ENCODE measurements around the gene PASK. TPM values are rescaled to one million over a fixed set of nuclear protein-coding genes. Genes with fewer than 3 reads are reported as not detected.

Gene PASK
- total and polyA plus RNA-seq, 2 experiments from 2014 or later = 2.5 to 8.8 TPM

DNA sequence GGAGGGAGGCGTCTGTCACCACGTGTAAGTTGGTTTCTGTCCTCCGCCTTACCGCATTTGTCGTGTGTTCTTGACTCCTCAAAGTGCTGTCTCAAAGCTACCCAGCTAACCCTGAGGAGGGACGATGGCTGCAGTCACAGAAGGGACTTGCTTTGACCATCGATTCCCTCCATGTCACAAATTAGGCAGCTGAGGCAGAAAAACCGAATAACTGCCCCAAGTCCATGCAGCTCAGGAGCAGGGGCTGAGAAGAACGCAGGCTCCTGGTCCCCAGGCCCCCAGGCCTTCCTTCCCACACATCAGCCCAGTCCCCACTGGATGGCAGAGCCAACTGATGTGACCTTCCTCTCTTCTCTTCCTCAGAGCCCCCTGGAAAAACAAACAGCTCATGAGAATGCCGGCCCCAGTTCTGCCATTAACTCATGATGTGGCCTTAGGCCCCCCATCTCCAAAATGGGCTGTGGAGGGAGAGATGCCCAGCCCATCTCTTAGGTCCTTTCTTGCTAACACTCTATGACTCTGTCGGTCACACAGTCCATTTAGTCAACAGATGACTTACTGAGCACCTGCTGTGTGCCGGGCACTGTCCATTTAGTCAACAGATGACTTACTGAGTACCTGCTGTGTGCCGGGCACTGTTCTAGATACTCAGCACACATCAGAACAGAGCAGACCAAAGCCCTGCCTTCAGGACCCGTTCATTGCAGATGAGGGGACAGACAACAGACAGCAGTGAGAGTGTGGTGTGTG lies 66.8 kb downstream of the PASK start:
- H3K4me3 ChIP-seq = no peak overlapping the region
- no peak for DNase-seq (ENCODE audit: low spot score)
- no peak overlapping the region for H3K4me2 ChIP-seq
- peaks cover 6% of the 10 kb centered on the region for H3K36me3 ChIP-seq (replicated peaks; ENCODE audit: insufficient read depth, low read depth)
- H3K27ac ChIP-seq = no peak overlapping the region
- H3K9me3 ChIP-seq (ENCODE audit: low read depth) = no peaks in the 10 kb centered on the region
- no peaks in the 10 kb centered on the region for H3K9me2 ChIP-seq (replicated peaks; ENCODE audit: insufficient read depth)
- H2AFZ ChIP-seq = no peak overlapping the region
- WGBS (ENCODE audit: low lambda C conversion rate, missing lambda C conversion rate) = 81% methylated on average over 14 of the region's 14 CpGs
- H3K27me3 ChIP-seq = no peaks in the 10 kb centered on the region
- no peaks in the 10 kb centered on the region for H3K4me1 ChIP-seq (ENCODE audit: insufficient read depth)
- no peak for TF ChIP-seq EZH2phosphoT487 (IDR thresholded peaks at IDR 0.05; ENCODE audit: low read depth, severe bottlenecking, unreplicated experiment)
- H4K20me1 ChIP-seq (ENCODE audit: insufficient read depth, poor library complexity, severe bottlenecking) = no peaks in the 10 kb centered on the region
- H3K79me2 ChIP-seq = no peaks in the 10 kb centered on the region

DNA sequence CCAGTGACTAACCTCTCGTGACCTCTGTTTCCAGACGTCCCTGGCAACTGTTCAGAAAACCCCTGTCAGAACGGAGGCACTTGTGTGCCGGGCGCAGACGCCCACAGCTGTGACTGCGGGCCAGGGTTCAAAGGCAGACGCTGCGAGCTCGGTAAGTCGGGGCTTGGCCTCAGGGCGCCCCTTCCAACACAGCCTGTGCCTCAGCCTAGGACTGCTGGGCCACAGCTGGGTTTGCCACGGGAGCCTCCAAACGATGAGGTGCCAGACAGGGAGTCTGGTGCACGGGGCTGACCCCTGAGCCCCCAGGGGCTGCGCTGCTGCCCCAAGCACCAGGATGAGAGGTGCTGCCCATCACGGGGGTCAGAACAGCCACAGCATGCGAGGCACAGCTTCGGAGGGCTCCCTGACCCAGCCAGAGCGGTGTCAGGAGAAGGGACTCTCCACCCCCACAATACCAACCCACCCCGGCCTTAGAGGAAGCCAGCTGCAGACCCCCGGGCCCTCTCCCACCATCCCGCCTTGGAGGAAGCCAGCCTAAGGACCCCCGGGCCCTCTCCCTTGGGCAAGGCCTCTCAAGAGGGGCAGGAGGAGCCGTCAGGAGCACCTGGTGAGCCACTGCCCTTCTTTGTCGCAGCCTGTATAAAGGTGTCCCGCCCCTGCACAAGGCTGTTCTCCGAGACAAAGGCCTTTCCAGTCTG lies 67.5 kb downstream of the PASK start:
- Histone ChIP-seq H3K36me3 (replicated peaks; ENCODE audit: insufficient read depth, low read depth) (peaks cover 2% of the 10 kb centered on the region), H3K4me2 (no peak overlapping the region), H3K27ac (no peak overlapping the region), H3K27me3 (no peaks in the 10 kb centered on the region), H3K9me3 (ENCODE audit: low read depth) (no peaks in the 10 kb centered on the region), H3K79me2 (no peaks in the 10 kb centered on the region), H3K9me2 (replicated peaks; ENCODE audit: insufficient read depth) (no peaks in the 10 kb centered on the region), H4K20me1 (ENCODE audit: insufficient read depth, poor library complexity, severe bottlenecking) (no peaks in the 10 kb centered on the region), H2AFZ (no peak overlapping the region), H3K4me3 (no peak overlapping the region), H3K4me1 (ENCODE audit: insufficient read depth) (no peaks in the 10 kb centered on the region)
- no peak for DNase-seq (ENCODE audit: low spot score)
- 82% methylated on average over 28 of the region's 28 CpGs for WGBS (ENCODE audit: low lambda C conversion rate, missing lambda C conversion rate)
- TF ChIP-seq EZH2phosphoT487 (IDR thresholded peaks at IDR 0.05; ENCODE audit: low read depth, severe bottlenecking, unreplicated experiment) (no peak), EZH2 (IDR thresholded peaks at IDR 0.05; ENCODE audit: borderline replicate concordance) (no peak)
- TF ChIP-seq, protein P1, sequence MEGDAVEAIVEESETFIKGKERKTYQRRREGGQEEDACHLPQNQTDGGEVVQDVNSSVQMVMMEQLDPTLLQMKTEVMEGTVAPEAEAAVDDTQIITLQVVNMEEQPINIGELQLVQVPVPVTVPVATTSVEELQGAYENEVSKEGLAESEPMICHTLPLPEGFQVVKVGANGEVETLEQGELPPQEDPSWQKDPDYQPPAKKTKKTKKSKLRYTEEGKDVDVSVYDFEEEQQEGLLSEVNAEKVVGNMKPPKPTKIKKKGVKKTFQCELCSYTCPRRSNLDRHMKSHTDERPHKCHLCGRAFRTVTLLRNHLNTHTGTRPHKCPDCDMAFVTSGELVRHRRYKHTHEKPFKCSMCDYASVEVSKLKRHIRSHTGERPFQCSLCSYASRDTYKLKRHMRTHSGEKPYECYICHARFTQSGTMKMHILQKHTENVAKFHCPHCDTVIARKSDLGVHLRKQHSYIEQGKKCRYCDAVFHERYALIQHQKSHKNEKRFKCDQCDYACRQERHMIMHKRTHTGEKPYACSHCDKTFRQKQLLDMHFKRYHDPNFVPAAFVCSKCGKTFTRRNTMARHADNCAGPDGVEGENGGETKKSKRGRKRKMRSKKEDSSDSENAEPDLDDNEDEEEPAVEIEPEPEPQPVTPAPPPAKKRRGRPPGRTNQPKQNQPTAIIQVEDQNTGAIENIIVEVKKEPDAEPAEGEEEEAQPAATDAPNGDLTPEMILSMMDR (IDR thresholded peaks at IDR 0.05; ENCODE audit: poor library complexity) = no peak

DNA sequence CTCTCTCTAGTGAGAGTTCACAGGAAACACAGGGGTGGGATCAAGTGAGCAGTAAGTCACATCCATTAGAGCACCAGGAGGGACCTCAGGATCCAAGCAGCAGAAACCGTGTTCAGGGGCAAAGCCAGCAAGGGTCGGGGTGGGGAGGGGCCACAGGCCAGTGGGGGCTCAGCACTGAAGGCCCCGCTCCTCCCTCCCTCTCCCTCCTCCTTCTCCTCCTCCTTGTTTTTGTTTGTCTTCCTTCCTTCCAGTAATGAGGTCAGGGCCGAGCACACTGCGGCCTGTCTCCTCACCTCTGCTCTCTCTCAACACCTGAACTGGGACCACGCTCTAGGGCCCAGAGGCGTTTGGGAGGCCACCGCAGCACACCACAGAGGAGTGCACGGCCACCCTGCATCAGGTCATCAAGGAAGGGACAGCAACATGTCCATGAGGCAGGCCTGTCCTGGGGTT lies 68.1 kb downstream of the PASK start:
- Histone ChIP-seq H3K9me2 (replicated peaks; ENCODE audit: insufficient read depth) (no peaks in the 10 kb centered on the region), H3K36me3 (replicated peaks; ENCODE audit: insufficient read depth, low read depth) (no peaks in the 10 kb centered on the region), H3K27me3 (no peaks in the 10 kb centered on the region), H3K27ac (no peak overlapping the region), H4K20me1 (ENCODE audit: insufficient read depth, poor library complexity, severe bottlenecking) (no peaks in the 10 kb centered on the region), H3K79me2 (no peaks in the 10 kb centered on the region), H3K4me1 (ENCODE audit: insufficient read depth) (no peaks in the 10 kb centered on the region), H3K9me3 (ENCODE audit: low read depth) (no peaks in the 10 kb centered on the region), H3K4me3 (no peak overlapping the region), H3K4me2 (no peak overlapping the region), H2AFZ (no peak overlapping the region)
- DNase-seq (ENCODE audit: low spot score) = no peak
- TF ChIP-seq, protein P1 (IDR thresholded peaks at IDR 0.05; ENCODE audit: poor library complexity) = no peak
- TF ChIP-seq EZH2 (IDR thresholded peaks at IDR 0.05; ENCODE audit: borderline replicate concordance) (no peak), EZH2phosphoT487 (IDR thresholded peaks at IDR 0.05; ENCODE audit: low read depth, severe bottlenecking, unreplicated experiment) (no peak)
- WGBS (ENCODE audit: low lambda C conversion rate, missing lambda C conversion rate) = 76% methylated on average over 7 of the region's 9 CpGs

All from hepatocyte (in vitro differentiated cells).